RWPE2 (cell line): Measurements from ENCODE around the gene KCNK3.

Experiments
- ATAC-seq: fragments of 200-7000 bp; cut with Tn5 transposase; 3 replicates; pipeline ENCODE4 v1.9.1; 2021; ENCODE audit warnings: low read depth
- DNase-seq: peaks from one replicate; pipeline ENCODE4 v3.0.0-alpha.2; 2020; ENCODE audit warnings: low spot score
- H3K27ac ChIP-seq: fragments of 450-650 bp; 2 replicates; pipeline ENCODE4 v1.5.1; 2017; ENCODE audit warnings: mild to moderate bottlenecking; ENCODE audit not compliant: poor library complexity, severe bottlenecking
- H3K27me3 ChIP-seq: fragments of 250-450 bp; sonication (Bioruptor Pico); 2 replicates; pipeline ENCODE4 v1.5.1; 2021; ENCODE audit warnings: mild to moderate bottlenecking, moderate library complexity; ENCODE audit not compliant: insufficient read depth, poor library complexity, severe bottlenecking
- H3K36me3 ChIP-seq: fragments of 250-450 bp; sonication (Bioruptor Pico); 2 replicates; pipeline ENCODE4 v1.5.1; 2020; ENCODE audit warnings: low read depth, mild to moderate bottlenecking, moderate library complexity
- H3K4me1 ChIP-seq: fragments of 250-450 bp; sonication (Bioruptor Pico); 2 replicates; pipeline ENCODE4 v1.5.1; 2021; ENCODE audit warnings: mild to moderate bottlenecking, moderate library complexity; ENCODE audit not compliant: insufficient read depth, poor library complexity, severe bottlenecking
- H3K4me3 ChIP-seq: fragments of 250-450 bp; sonication (Bioruptor Pico); 2 replicates; pipeline ENCODE4 v1.5.1; 2021; ENCODE audit warnings: mild to moderate bottlenecking, moderate library complexity; ENCODE audit not compliant: severe bottlenecking
- H3K9me3 ChIP-seq: fragments of 250-450 bp; sonication (Bioruptor Pico); 2 replicates; pipeline ENCODE4 v1.5.1; 2021; ENCODE audit warnings: mild to moderate bottlenecking, moderate library complexity; ENCODE audit not compliant: severe bottlenecking
- TF ChIP-seq, protein P1 (sequence below): fragments of 450-650 bp; IDR thresholded peaks from one replicate; pipeline ENCODE4 v1.5.1; 2017; ENCODE audit warnings: mild to moderate bottlenecking, moderate library complexity; ENCODE audit not compliant: poor library complexity, severe bottlenecking

The KCNK3 gene

DNA sequence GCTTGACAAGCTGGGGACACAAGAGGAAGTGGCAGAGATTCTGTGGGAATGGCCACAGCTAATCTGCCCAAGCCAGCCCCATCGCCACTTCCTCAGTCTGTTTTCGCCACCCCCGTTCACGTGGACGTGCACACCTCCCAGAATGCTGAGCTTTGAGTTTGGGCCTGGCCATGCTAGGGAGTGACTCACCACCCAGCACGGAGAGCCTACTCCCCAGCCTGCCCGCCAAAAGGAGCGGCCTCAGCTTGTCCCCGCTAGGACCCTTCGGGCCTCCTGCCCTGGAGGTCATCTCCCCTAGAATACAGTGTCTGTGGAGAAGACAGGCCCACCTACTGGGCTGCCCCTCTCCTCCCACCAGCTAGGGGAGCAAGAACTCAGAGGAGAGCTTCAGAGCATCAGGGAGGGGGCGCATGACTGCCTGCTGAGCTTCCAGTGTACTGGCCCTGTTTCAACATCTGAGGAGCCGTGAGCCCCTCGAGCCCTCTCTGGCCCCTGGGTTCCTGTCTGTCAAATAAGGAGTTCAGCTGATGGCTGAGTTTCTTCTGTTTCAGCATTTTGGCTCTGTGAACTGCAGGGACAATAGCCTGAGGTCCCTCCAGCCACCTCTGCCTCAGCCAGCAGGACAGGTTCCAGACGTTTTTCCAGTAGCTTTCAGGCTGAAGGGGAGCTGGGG is 76.7 kb downstream of the KCNK3 start:
- peak; percentile 75 for ATAC-seq
- peak overlapping the region; percentile 57 for H3K27ac ChIP-seq
- TF ChIP-seq, protein P1, sequence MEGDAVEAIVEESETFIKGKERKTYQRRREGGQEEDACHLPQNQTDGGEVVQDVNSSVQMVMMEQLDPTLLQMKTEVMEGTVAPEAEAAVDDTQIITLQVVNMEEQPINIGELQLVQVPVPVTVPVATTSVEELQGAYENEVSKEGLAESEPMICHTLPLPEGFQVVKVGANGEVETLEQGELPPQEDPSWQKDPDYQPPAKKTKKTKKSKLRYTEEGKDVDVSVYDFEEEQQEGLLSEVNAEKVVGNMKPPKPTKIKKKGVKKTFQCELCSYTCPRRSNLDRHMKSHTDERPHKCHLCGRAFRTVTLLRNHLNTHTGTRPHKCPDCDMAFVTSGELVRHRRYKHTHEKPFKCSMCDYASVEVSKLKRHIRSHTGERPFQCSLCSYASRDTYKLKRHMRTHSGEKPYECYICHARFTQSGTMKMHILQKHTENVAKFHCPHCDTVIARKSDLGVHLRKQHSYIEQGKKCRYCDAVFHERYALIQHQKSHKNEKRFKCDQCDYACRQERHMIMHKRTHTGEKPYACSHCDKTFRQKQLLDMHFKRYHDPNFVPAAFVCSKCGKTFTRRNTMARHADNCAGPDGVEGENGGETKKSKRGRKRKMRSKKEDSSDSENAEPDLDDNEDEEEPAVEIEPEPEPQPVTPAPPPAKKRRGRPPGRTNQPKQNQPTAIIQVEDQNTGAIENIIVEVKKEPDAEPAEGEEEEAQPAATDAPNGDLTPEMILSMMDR, result no peak

DNA sequence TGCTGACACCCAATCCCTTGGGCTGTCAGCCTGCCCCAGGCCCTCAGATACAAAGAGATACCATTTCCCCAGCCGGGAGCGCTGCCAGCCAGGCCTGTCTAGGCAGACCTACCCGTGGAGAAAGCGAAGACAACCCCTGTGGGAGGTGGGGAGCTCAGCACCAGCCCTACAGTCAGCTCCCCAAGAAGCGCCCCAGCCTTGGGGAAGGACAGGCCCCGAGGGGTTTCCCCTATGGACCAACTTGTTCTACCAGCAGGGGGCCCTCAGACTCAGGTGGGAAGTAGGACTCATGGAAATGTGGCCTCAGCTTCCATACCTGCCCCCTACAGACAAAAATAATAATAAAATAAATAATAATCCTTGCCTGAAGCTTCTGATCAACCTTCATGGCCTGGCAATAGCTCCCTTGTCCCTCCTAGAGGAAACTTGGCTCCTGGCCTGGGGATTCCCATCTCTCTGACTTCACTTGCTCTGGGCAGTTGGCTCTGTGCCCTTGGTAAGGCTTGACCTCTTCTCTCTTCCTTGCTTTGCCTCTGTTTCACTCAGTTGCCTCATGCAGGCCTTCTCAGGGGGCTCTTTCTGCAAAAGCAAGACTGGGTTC is 78.6 kb downstream of the KCNK3 start:
- peaks cover 50% of the 10 kb centered on the region for H3K36me3 ChIP-seq

More for the DNA sequence above, 76.7 kb downstream of the KCNK3 start:
- Histone ChIP-seq H3K36me3 (peaks cover 38% of the 10 kb centered on the region), H3K27me3 (no peaks in the 10 kb centered on the region), H3K4me3 (no peak overlapping the region), H3K9me3 (no peaks in the 10 kb centered on the region), H3K4me1 (peaks cover 49% of the 10 kb centered on the region)
- no peak for DNase-seq

DNA sequence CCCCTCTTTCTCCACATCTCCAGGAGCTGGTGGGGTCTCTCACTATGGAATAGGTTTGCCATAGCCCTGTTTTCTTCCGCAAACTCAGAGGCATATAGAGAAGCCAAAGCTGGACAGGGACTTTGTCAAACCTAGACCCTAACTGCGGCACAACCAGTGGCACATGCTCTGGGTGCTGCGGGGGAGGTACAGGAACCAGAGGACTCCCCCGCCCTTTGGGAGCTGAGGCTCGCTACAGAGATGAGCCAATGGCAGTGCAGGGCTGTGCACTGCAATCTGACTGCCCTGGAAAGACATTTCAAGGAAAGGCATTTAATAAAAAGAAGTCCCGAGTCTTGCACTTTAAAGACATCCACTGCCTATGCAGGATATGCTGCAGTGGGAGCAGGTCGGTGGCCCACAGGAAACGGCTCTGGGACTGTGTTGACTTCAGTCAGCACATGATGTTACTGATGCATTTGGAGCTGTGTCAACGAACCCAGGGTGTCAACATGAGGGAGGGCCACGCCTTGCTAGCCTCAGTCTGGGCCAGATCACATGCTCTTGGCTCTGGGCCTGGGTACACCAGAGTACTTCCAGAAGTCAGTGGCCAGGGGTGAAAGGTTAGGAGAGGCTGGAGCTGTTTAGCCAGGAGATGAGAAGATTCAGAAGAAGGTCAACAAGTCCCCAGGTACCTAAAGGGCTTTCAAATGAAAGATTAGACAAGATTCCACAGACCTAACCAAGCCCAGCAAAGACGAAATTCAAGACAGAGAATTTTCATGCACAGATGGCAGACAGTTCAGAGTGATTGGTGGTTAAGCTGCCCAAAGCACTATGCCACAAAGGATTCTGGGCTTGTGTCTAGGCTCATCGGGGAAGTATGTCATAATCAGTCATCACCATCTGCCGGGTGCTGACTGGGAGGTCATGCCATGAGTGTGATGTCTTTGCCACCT is 79.8 kb downstream of the KCNK3 start:
- Histone ChIP-seq H3K9me3 (no peaks in the 10 kb centered on the region), H3K36me3 (peaks cover 57% of the 10 kb centered on the region), H3K27ac (peak overlapping the region; percentile 57), H3K4me1 (peaks cover 41% of the 10 kb centered on the region), H3K27me3 (no peaks in the 10 kb centered on the region), H3K4me3 (no peak overlapping the region)
- DNase-seq (no peak), ATAC-seq (0 out of 3 replicates have a peak, but pooled peaks have one; percentile 6)
- TF ChIP-seq, protein P1, result no peak

More for the DNA sequence above, 78.6 kb downstream of the KCNK3 start:
- Histone ChIP-seq H3K27ac (peak overlapping the region; percentile 57), H3K4me1 (peaks cover 42% of the 10 kb centered on the region), H3K27me3 (no peaks in the 10 kb centered on the region), H3K4me3 (no peak overlapping the region), H3K9me3 (no peaks in the 10 kb centered on the region)
- ATAC-seq, result peak; percentile 74
- TF ChIP-seq, protein P1, result peak; percentile 53
- DNase-seq, result peak; percentile 88

- TF ChIP-seq, protein P1, result no peak
- Histone ChIP-seq H3K4me1 (peaks cover 15% of the 10 kb centered on the region), H3K27ac (no peak overlapping the region), H3K4me3 (no peak overlapping the region), H3K9me3 (no peaks in the 10 kb centered on the region), H3K27me3 (no peaks in the 10 kb centered on the region), H3K36me3 (peaks cover 68% of the 10 kb centered on the region)
- ATAC-seq, result no peak
- DNase-seq, result no peak
Observed at GRCh38 chr2:26776195-26776800, 83.8 kb downstream of the KCNK3 start.
